Gastroesophageal sphincter (tissue), 3 donors: Measurements from ENCODE around the gene TCTN2.

ENCODE experiments used
- CTCF ChIP-seq, 4 experiments: fragments of 200-600 bp in 2 of 4; fragments of 450-650 bp in 2 of 4; sonication (generic) in 1 of 4; IDR thresholded peaks; one replicate each; pipeline ENCODE4 v1.5.1; 2017 to 2019; ENCODE audit warnings: antibody characterized with exemption in 4 of 4, mild to moderate bottlenecking in 2 of 4, moderate library complexity in 2 of 4
- POLR2A ChIP-seq, 2 donors: fragments of 450-650 bp; IDR thresholded peaks; one replicate each; pipeline ENCODE4 v1.6.1; 2017; ENCODE audit warnings: antibody characterized with exemption in 2 of 2, mild to moderate bottlenecking in 2 of 2, moderate library complexity in 1 of 2

GRCh38 chr12:123743002-123743401 is 72.1 kb downstream of the TCTN2 start:
- TF ChIP-seq POLR2A (IDR thresholded peaks at IDR 0.05) (no peak), CTCF (IDR thresholded peaks at IDR 0.05) (no peak)
